Stimulated activated CD4-positive, alpha-beta T cell treated with anti-CD3 and anti-CD28 coated beads, TNF-alpha, amount 100 ng/mL, for 1 hour (primary cell): ENCODE results near the gene CTDSPL.

Experiments
- DNase-seq, 3 donors: peaks; one replicate each; pipeline ENCODE4 v3.0.0-alpha.2; 2020; ENCODE audit warnings: low read depth in 3 of 3, low spot score in 1 of 3

The CTDSPL gene

DNA sequence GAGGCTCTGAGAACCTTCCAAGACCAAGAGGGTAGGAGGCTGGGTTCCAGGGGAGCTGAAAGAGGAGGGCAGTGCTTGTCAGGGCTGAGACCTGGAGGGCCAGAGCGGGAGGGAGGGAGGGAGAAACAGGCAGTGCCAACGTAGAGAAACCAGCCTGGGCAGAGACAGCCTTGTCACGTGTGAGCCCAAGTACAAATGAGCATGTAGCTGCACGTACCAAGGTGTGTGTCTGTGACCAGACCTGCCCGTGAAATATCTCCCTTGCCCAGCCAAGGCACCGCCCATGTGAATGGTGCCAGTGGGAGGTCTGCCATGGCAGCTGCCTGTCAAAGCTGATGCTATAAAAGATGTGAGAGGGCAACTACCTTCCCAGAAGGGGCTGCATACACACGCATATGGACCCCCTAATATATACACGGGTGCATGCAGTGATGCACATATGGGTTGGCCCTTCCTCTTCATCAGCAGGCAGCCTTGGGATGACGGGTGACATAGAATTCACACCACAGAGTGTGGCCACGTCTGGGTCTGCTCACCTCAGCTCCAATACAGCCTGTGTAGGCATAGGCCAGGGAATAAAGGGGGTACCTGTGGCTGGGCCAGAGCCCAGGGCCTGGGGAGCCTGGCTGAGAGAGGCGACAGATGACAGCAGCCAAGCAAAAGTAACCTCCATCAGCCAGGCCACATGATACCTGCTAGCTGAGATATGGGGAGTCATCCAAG lies 7.8 kb upstream of the CTDSPL start:
- DNase-seq = no peak

DNA sequence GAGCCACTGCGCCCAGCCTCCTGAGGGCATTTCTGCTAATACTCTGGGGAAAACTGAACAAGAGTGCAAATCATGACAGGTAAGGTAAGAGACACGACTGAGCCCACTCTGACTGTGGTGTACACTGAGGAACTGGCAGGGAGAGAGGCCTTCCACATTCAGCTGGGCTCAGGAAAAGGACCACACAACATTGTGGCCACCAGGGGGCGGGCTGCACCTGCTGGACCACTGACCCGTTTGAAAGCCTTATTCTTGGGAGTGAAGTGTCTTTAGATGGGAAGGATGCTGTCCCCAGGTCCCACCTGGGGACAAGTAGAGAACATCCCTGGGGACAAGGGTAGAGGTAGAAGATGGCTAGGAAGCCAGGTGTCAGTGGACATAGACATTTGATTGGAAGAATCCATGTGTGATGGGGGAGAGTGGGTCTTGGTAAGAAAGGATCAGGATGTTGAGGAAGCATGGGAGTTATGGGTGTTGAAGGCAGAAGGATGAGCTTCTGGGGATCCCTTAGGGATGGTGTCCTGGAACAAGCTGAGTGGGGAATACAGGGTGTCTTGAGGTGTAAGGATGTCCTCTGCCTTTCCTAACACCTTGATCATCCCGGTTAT lies 6.2 kb upstream of the CTDSPL start:
- DNase-seq = peak; percentile 37 to 71 (median 41)

DNA sequence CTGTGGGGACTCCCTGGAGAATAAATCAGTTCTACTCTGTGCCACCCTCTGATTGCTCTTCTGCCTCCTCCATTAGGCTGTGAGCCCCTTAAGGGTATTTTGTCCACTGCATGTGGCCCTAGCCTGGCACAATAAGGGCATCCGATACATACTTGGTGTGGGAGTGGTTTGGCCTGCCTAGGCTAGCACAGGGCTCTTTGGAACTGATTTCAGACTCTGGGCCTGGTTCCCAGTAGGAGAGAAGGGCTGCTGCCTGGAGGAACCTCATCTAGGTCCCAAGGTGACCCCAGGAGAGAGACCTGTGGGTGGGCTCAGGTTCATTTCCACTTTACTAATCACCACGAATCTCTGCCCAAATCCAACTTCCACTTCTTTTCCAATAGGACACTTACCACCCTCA lies 5.3 kb upstream of the CTDSPL start:
- no peak for DNase-seq

DNA sequence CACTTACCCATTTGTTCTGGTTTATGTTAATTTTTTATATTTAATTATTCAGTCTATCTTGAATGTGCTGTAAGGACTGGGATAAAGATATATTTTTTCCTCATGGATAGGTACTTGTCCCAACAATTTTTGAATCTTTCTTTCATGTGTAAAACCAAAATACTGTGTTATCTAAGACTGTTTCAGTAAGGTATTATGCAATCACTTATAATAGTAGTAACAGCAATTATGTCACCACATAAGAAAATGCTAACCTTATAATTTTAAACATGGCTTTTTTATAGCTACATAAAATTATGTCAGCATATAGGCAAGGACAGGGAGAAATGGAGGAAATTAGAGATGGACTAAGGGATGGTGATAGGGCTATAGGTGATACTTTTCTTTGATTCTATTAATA lies 2.9 kb upstream of the CTDSPL start:
- no peak for DNase-seq

DNA sequence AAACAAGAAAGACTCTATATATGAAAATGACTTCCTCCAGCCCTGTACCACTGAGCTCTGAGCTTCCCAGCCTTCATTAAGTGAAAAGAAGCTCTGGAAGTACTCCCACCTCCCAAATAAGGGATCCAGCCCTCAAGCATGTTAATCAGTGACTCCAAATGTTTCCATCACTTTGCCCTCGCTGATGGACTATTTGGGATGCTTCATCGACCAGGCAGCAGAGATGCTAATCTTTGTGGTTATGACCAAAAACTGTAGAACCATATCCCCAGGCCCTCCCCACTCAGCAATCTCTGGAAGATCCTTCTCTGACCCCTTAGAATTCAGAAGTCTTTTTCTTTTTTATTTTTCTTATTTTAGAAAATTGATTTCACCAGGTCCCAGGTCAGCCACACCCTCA lies 2.3 kb upstream of the CTDSPL start:
- no peak for DNase-seq

DNA sequence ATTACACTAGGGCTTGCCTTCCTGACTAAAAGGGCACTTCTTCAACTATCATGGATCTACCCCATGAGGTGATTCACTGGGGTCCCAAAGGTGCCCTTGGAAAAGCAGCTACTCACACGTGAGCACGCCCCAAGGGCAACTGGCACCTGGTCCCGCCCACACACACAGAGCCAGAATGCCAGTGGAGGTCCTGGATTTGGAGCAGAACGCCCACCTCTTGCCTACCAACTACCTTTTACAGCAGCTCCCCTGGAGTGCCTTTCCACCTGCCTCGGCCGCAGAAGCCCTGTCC lies 1.8 kb upstream of the CTDSPL start:
- DNase-seq = no peak

DNA sequence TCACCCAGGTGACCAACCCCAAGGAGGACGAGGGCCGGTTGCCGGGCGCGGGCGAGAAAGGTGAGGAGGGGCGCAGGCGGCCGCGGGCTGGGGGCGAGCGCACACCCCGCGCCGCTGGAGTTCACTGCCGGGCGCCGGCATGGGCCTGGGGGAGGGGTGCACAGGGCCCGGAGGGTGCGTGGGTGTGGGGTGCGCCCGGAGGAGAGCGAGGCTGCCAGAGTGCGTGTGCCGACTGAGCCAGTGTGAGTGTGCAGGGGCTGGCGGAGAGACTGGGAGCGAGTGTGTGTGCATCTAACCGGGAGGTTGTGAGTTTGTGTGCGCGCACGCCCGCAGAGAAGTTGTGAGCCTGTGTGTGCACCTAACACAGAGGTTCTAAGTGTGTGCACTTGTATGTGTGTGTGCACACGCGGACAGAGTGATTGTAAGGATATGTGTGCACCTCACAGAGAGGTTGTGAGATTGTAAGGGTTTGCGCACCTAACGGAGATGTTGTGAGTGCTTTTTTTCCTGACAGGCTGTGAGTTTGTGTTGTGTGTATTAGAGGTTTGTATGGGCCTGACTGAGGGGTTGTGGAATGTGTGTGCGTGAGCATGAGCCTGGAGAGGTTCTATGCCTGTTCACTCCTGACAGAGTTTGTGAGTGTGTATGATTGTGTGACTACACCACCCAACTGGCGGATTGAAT lies 681 bp downstream of the CTDSPL start:
- DNase-seq = peak in 1 of 3 donors; percentile 41

DNA sequence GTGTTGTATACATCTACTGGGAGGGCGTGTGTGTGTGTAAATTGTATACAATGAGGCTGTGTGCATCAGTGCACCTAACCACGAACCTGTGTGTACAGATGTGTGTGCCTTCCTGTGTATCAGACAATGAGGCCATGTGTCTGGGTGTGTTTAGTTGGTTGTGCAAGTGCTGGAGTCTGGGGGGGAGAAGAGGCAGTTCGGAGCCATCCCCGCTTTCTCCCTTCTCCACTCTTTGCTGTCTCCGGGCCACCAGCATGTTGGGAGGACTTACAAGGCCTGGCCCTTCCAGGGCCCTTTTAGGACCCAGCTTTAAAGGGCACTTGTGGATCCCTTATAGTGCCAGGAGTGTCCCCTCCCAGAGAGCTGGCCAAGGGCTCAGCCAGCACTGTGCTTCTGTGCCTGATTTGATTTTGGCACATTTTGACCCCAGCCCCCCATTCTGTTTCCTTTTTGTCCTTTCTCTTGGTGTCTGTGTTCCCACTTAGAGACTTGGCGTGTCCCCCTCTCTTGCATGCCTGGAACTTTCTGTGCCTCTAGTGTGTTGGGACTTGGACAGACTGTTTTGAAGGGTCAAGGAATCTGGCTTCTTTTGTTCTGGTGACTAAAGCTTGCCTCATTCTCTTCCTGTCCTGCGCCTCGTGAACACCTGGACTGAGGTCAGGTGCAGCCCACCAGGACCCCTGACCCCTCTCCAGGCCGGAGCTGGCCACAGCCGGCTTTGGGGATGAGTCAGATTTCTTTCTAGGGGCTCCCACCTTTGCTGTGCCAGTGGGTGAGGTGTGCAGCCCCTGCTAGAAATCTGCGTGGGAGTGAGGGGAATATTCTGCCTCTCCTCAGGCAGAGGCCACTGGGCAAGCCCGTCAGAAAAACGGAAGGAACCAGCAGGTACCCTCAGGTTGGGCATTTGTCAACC lies 1.5 kb downstream of the CTDSPL start:
- no peak for DNase-seq

DNA sequence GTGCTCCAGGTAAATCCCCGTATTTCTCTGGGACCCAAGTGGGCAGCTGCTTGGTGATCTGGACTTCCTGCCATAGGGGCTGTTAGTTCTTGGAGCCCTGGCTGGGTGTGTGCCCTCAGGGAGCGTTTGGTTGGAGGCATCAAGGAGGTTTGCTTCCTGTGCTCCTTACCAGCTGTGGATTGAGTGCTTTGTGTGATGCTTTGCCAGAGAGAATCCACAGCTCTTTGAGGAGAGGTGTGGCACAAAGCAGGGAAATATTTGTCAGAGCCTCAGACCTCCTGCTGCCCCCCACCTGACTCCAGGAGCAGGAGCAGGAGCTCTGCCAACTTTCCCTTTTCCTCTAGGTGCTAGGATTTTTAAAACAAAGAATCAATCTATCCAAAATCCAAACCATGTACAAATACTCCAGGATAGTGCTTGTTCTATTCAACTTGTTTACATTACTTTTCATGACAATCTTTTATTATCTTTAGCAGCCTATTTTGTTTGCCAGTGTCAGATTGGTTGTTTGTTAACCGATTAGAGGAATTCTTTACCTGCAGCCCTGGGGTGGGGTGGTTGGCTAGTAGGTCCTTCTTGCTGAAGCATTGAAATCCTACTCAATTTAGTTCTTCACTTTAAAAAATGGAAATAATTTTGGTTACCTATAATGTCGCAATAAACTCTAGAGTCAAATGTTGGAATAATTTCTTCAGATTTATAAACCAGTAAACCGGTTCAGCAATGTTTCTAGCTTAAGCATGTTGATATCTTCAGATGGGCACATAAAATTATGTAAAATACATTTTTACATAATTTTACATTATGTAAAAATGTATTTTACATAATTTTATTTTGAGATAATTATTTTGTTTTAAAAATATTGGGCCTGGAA lies 2.5 kb downstream of the CTDSPL start:
- DNase-seq = no peak

DNA sequence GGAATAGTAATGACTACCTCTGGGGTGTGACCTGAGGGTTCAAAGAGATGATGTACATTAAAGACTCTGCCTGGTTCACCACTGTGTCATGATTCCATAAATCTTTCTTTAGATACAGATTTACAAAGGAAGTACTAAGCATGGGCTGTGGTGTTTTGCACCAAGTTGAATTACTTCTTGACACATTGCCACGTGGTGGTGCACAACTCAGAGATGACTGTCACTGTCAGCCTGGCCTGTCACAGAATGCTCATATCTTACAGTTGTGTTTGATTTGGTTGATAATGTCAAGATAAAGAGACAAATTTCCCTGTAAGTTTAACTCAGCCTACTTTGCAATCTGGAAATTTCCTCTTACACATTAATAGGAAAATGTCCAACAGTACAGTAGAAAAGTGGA lies 3.2 kb downstream of the CTDSPL start:
- no peak for DNase-seq

DNA sequence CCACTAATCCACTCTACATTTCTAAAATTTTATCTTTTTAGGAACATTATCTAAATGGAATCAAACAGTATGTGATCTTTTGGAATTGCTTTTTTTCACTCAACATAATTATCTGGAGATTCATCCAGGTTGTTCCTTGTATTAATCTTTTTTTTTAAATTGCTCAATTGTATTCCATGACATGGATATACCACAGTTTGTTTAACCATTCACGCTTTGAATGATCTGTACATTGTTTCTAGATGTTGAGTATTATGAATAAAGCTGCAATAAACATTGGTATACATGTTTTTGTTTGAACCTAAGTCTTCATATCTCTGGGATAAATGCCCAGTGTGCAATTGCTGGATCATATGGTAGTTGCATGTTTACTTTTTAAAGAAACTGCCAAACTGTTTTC lies 5.5 kb downstream of the CTDSPL start:
- no peak for DNase-seq

DNA sequence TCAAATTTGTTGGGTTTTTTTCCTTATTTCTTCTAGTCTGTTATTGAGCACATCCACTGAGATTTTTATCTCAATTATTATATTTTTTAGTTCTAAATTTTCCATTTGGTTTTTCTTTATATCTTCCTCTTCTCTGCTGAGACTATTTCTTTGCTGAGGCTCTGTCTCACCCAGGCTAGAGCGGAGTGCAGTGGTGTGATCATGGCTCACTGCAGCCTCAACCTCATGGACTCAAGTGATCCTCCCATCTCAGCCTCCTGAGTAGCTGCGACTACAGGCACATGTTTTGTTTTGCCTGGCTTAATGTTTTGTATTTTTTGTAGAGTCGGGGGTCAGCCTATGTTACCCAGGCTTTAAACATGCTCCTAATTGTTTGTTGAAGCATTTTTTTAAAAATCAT lies 10.2 kb downstream of the CTDSPL start:
- DNase-seq = no peak

DNA sequence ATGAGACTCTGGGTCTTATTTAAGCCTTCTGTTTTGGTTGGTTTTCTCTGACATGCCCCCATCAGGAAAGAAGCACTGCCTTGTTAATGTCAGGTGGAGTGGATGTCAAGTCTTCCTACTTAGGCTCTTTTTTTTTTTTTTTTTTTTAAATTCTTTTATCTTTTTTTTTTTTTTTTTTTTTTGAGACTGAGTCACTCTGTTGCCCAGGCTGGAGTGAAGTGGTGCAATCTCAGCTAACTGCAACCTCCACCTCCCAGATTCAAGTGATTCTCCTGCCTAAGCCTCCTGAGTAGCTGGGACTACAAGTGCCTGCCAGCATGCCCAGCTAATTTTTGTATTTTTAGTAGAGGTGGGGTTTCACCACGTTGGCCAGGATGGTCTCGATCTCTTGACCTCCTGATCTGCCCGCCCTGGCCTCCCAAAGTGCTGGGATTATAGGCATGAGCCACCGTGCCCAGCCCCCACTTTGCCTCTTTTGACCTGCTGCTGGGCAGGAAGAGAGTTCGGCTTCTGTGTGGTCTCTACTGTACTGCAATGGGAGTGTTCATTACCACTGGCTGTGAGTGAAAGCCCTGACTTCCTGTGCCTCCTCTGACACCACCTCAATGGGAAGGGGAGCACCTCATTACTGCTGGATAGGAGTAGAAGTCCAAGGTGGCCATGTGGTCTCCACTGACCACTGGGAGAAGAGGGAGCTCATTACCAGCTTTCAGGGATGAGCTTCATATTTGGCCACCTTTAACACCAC lies 10.9 kb downstream of the CTDSPL start:
- no peak for DNase-seq

DNA sequence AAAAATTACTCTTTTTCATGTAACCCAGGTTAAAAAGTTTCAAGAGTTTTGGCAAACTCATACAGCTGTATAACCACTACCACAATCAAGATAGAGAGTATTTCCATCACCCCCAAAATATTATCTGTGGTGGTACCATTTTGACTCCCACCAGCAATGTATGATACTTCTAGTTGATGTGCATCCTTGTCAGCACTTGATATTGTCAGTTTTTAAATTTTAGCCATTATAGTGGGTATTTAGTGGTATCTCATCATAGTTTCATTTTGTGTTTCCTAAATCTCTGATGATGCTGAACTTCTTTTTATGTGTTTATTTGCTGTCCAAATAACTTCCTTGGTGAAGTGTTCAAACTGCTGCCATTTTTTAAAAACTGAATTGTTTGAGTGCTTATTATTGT lies 14.6 kb downstream of the CTDSPL start:
- DNase-seq = no peak

DNA sequence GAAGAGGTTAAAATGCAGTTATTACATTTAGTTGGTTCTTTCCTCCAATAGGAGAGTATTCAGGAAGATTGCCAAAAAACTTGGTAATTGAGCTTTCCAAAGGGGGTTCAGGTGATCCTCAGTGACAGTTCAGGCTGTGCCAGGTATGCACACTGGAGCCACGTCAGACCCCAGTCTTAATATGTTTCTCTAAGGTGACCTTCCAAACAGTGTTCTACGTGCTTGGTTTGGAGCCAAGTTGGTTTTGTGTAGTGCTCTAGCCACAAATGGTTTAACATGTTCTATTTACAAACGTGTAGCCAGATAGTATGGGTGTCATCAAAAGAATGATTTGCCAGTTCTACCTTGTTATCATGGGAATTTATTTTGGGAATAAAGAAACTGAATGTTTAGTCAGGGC lies 21.0 kb downstream of the CTDSPL start:
- DNase-seq = no peak

DNA sequence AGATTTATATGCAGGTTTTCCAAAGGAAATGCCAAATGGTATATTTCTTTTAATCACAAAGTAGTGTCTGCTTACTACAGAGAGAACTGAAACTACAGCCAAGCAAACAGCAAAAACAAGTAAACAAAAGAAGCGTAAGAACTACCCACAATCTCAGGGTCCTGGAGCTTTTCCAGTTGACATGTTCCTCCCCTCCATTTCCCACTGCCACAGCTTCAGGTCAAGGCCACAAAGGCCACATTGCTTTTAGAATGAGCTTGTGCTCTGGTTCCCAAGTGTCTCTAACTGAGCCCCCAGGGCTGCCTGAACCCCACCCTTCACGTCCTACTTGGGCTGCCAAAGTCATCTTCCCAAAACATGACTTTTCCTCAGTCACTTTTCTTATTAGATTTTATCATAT lies 24.1 kb downstream of the CTDSPL start:
- no peak for DNase-seq

DNA sequence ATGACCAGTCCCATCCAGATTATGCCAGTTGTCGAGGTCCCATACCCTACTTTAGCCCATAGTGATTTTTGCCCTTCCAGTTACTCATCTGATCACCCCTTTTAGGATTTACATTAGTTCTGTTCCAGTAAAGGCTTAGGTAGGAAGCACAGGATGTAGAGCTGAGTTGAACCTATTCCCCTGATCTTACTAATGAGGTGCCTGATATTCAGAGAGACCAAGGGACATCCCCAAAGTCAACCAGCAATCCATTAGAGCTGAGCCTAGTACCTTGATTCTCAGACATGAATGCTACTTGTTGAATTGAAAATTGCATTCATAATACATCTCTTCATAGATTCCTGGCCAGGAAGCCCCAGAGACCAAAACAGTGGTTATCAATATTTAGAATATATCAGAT lies 24.7 kb downstream of the CTDSPL start:
- DNase-seq = no peak

DNA sequence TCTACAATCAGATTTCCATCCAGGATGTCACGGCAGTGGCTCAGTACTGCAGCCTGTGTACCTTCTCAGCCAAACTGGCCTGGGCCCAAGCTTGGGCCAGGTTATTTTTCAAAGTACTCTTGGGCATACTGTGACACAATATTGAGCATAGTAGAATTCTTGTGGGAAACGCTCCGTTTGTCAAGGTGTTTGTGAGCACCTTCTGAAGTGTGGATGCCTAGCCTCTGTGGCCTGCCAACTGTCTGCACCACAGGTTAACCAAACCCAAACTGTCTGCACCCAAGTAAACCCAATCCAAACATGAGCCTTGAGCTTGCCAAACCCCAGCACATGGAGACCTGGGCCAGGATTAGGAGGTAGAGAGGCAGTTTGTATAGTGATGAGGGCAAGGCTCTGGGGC lies 25.4 kb downstream of the CTDSPL start:
- no peak for DNase-seq

DNA sequence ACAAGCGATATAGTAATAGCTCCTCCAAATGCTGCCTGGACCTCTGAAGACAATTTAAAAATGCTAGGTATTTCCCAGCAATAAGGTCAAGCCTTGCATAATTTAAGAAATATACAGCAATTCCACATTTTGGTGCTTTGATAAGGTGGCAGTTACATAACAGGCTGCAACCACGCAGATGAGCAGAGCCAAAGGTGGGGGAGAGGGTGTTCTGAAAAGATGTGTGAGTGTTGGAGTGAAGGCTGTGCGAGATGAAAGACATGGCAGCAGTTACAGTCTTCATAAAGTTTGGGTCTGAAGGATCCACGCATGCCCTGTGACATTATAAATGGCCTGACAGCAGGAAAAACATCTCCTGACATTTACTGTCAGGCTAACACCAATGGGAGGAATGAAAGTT lies 26.1 kb downstream of the CTDSPL start:
- DNase-seq = no peak

DNA sequence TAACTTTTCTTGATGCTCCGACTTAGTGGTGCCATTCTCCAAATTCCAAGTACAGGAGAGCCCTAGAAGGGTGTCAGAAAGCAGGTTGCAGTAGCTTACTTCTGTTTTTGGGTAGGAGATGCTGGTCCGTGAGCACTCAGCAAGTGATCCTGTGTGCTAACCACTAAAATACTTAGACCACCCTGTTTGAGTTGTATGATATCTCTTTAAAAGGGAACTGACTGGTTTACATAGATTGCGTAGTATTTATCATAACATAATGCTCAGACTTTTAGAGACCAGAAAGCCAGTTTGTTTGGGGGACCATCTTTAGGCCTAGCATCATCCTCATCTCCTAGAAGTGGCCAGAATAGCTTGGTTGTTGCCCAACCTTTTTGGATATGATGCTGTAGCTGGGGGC lies 26.7 kb downstream of the CTDSPL start:
- no peak for DNase-seq
